K562 (cell line): ENCODE measurements around the gene MDC1. TPM values are rescaled to one million over a fixed set of nuclear protein-coding genes. Genes with fewer than 3 reads are reported as not detected.

Experiments
- ATF6 ChIP-seq: sonication (generic); formaldehyde crosslinking; IDR thresholded peaks from 2 replicates; pipeline ENCODE4 v1.4.0; 2020; ENCODE audit warnings: mild to moderate bottlenecking, missing genetic modification reagents
- BACH1 ChIP-seq: fragments of 200-800 bp; sonication (Bioruptor generic); IDR thresholded peaks from 2 replicates; pipeline ENCODE4 v1.6.1; 2016; ENCODE audit warnings: missing genetic modification characterization, missing compliant biosample characterization
- BRF2 ChIP-seq: IDR thresholded peaks from 3 replicates; pipeline ENCODE4 v1.6.1; 2011; ENCODE audit warnings: borderline replicate concordance, mild to moderate bottlenecking; ENCODE audit not compliant: insufficient read length, insufficient read depth
- CREB1 ChIP-seq, 2 experiments: sonication (generic) in 1 of 2; formaldehyde crosslinking in 1 of 2; IDR thresholded peaks; 2 replicates each; pipeline versions ENCODE4 v1.6.1 to v1.8.0; 2012 to 2022; ENCODE audit warnings: inconsistent platforms in 1 of 2, mild to moderate bottlenecking in 1 of 2, missing genetic modification reagents in 1 of 2, moderate library complexity in 1 of 2
- EGR1 ChIP-seq: fragments of 450-650 bp; conservative IDR thresholded peaks from 2 replicates; pipeline ENCODE4 v1.6.1; 2017; ENCODE audit warnings: mild to moderate bottlenecking
- EHMT2 ChIP-seq: fragments of 450-650 bp; IDR thresholded peaks from 2 replicates; pipeline ENCODE4 v1.6.1; 2018; ENCODE audit warnings: antibody characterized with exemption
- ETV5 ChIP-seq: sonication (generic); formaldehyde crosslinking; IDR thresholded peaks from 2 replicates; pipeline ENCODE4 v1.4.0; 2020; ENCODE audit warnings: low read depth, mild to moderate bottlenecking, missing genetic modification reagents
- HMBOX1 ChIP-seq: sonication (generic); IDR thresholded peaks from 2 replicates; pipeline ENCODE4 v1.6.1; 2016
- LARP7 ChIP-seq: fragments of 450-650 bp; IDR thresholded peaks from 2 replicates; pipeline ENCODE4 v1.6.1; 2016
- LCOR ChIP-seq: sonication (generic); formaldehyde crosslinking; IDR thresholded peaks from 2 replicates; pipeline ENCODE4 v1.8.0; 2022; ENCODE audit warnings: mild to moderate bottlenecking, missing genetic modification reagents
- NFIX ChIP-seq: fragments of 250-450 bp; sonication (Bioruptor Pico); IDR thresholded peaks from 2 replicates; pipeline ENCODE4 v1.4.0; 2020; ENCODE audit warnings: low read depth, mild to moderate bottlenecking, moderate library complexity
- SMC3 ChIP-seq: conservative IDR thresholded peaks from 2 replicates; pipeline ENCODE4 v1.6.1; 2011; ENCODE audit warnings: low read depth, low read length, improper control_type of control experiment; ENCODE audit not compliant: insufficient read depth
- SP1 ChIP-seq: sonication (generic); formaldehyde crosslinking; IDR thresholded peaks from 2 replicates; pipeline ENCODE4 v1.8.1; 2022; ENCODE audit warnings: mild to moderate bottlenecking, missing genetic modification reagents
- SPI1 ChIP-seq: IDR thresholded peaks from 2 replicates; pipeline ENCODE4 v1.6.1; 2011; ENCODE audit warnings: low read depth, low read length, control low read depth, borderline replicate concordance
- ZFP91 ChIP-seq: sonication (generic); formaldehyde crosslinking; IDR thresholded peaks from 2 replicates; pipeline ENCODE4 v1.8.0; 2022; ENCODE audit warnings: mild to moderate bottlenecking, missing genetic modification reagents
- ZNF316 ChIP-seq: fragments of 450-650 bp; IDR thresholded peaks from 2 replicates; pipeline ENCODE4 v1.6.1; 2016
- polyA plus RNA-seq, 8 experiments: library from polyadenylated mRNA; depleted of rRNA in 4 of 8; stranded (reverse) in 5 of 8; unstranded in 3 of 8; fragments of >200 nt; fragmentation: Nextera tagmentation in 2 of 8; fragmentation: Illumina TruSeq in 1 of 8; extraction: Ambion mirVana in 2 of 8; extraction: Trizol in 1 of 8; gene quantifications; 2 replicates each; pipeline versions ENCODE4 v1.2.1 to v1.2.3, GENCODE V29; 2011 to 2014; ENCODE audit warnings: inconsistent platforms in 1 of 8, missing spikeins in 1 of 8
- total RNA-seq, 7 experiments: library from RNA; depleted of rRNA in 6 of 7; stranded (reverse); fragments of >200 nt in 6 of 7; fragmentation: Illumina TruSeq in 2 of 7; extraction: Trizol in 2 of 7; gene quantifications; 2 replicates each; pipeline versions ENCODE4 v1.2.1 to v1.2.3, GENCODE V29; 2011 to 2021; ENCODE audit warnings: low replicate concordance in 1 of 7

MDC1 gene
- total and polyA plus RNA-seq, 9 of the 15 experiments (the other 6 are each of a cell fraction or from before 2014, with no cell fraction given): 8.2 to 114 (median 20.0) TPM

GRCh38 chr6:30678964-30679726 lies 37.9 kb downstream of the MDC1 start (continued):
- TF ChIP-seq HMBOX1 (no peak), BRF2 (no peak), ZNF316 (no peak), EHMT2 (no peak), LARP7 (no peak), SP1 (CRISPR knock-in tag) (peak; percentile 64; the same call in 1 of the 2 replicates), ETV5 (no peak), SMC3 (peak; percentile 100), NFIX (CRISPR knock-in tag) (no peak), ATF6 (CRISPR knock-in tag) (no peak), CREB1 (IDR thresholded peaks at IDR 0.05) (no peak), CREB1 (CRISPR knock-in tag; IDR thresholded peaks at IDR 0.05) (no peak), LCOR (CRISPR knock-in tag) (peak; percentile 72), BACH1 (no peak), SPI1 (0 out of 2 replicates have a peak, but pooled peaks have one; percentile 1), ZFP91 (CRISPR knock-in tag) (peak; percentile 37; the same call in 1 of the 2 replicates), EGR1 (peak; percentile 75)
